Karpas-422 (cell line): ENCODE data around the gene PSMB9. TPM values are rescaled to one million over a fixed set of nuclear protein-coding genes. Genes with fewer than 3 reads are reported as not detected.

ENCODE experiments used
- DNase-seq: peaks from one replicate; pipeline ENCODE4 v3.0.0-alpha.2; 2015
- H2AFZ ChIP-seq: fragments of 200-600 bp; sonication (generic); 2 replicates; pipeline ENCODE4 v1.6.1; 2014; ENCODE audit warnings: antibody characterized with exemption, low read length, mixed read lengths
- H3K27ac ChIP-seq: fragments of 200-600 bp; sonication (generic); 2 replicates; pipeline ENCODE4 v1.5.1; 2014; ENCODE audit warnings: mild to moderate bottlenecking, low read length, moderate library complexity
- H3K27me3 ChIP-seq: fragments of 200-600 bp; sonication (generic); 2 replicates; pipeline ENCODE4 v1.6.1; 2014; ENCODE audit warnings: low read length, mixed read lengths
- H3K36me3 ChIP-seq: fragments of 200-600 bp; sonication (generic); 2 replicates; pipeline ENCODE4 v1.6.1; 2014; ENCODE audit warnings: low read length, mixed read lengths; ENCODE audit not compliant: insufficient read depth
- H3K4me1 ChIP-seq: fragments of 200-600 bp; sonication (generic); 2 replicates; pipeline ENCODE4 v1.6.1; 2014; ENCODE audit warnings: mild to moderate bottlenecking, low read length, mixed read lengths
- H3K4me2 ChIP-seq: fragments of 200-600 bp; sonication (generic); 2 replicates; pipeline ENCODE4 v1.6.1; 2014; ENCODE audit warnings: low read length, low read depth, mild to moderate bottlenecking; ENCODE audit not compliant: poor library complexity, severe bottlenecking
- H3K4me3 ChIP-seq: fragments of 200-600 bp; sonication (generic); 2 replicates; pipeline ENCODE4 v1.5.1; 2014; ENCODE audit warnings: mild to moderate bottlenecking, antibody characterized with exemption, low read length, mixed read lengths
- H3K79me2 ChIP-seq: fragments of 200-600 bp; sonication (generic); 2 replicates; pipeline ENCODE4 v1.6.1; 2014; ENCODE audit warnings: mild to moderate bottlenecking, low read length, mixed read lengths
- H3K9ac ChIP-seq: fragments of 200-600 bp; sonication (generic); 2 replicates; pipeline ENCODE4 v1.6.0; 2014; ENCODE audit warnings: low read length
- H3K9me2 ChIP-seq: fragments of 200-600 bp; sonication (generic), shearing (Covaris generic); replicated peaks from 2 replicates; pipeline ENCODE4 v1.6.0; 2014; ENCODE audit warnings: mild to moderate bottlenecking, low read length, moderate library complexity; ENCODE audit not compliant: insufficient read depth
- H3K9me3 ChIP-seq: fragments of 300-700, 200-600 bp; sonication (generic); 2 replicates; pipeline ENCODE4 v1.6.1; 2014; ENCODE audit warnings: low read length, mixed read lengths
- H4K20me1 ChIP-seq: fragments of 200-600 bp; sonication (generic); 2 replicates; pipeline ENCODE4 v1.6.1; 2014; ENCODE audit warnings: mild to moderate bottlenecking, antibody characterized with exemption, low read length, low read depth; ENCODE audit not compliant: insufficient read depth
- total RNA-seq: library from RNA; depleted of rRNA; stranded (reverse); fragments of >200 nt; shearing (Covaris generic); gene quantifications from 2 replicates; pipeline ENCODE4 v1.2.3, GENCODE V29; 2014; ENCODE audit warnings: low replicate concordance

PSMB9 gene
- total RNA-seq, 1 experiment from 2014 or later: 185 TPM

DNA sequence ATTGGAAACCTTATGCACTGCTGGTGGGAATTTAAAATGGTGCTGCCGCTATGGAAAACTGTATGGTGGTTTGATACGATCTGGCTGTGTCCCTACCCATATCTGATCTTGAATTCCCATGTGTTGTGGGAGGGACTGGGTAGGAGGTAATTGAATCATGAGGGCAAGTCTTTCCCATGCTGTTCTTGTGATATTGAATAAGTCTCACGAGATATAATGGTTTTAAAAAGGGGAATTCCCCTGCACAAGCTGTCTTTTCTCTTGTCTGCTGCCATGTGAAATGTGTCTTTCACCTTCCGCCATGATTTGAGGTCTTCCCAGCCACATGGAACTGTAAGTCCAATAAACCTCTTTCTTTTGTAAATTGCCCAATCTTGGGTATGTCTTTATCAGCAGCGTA lies 20.3 kb upstream of the PSMB9 start:
- no peak overlapping the region for H3K9ac ChIP-seq
- H3K9me2 ChIP-seq: no peaks in the 10 kb centered on the region
- no peak overlapping the region for H3K4me2 ChIP-seq
- H3K27me3 ChIP-seq: no peaks in the 10 kb centered on the region
- H3K9me3 ChIP-seq: no peaks in the 10 kb centered on the region
- no peak for DNase-seq
- no peaks in the 10 kb centered on the region for H4K20me1 ChIP-seq
- no peak overlapping the region for H3K4me3 ChIP-seq
- peaks cover 68% of the 10 kb centered on the region for H3K36me3 ChIP-seq
- H3K79me2 ChIP-seq: peaks cover 54% of the 10 kb centered on the region
- no peak overlapping the region for H2AFZ ChIP-seq
- no peak overlapping the region for H3K27ac ChIP-seq
- peaks cover 45% of the 10 kb centered on the region for H3K4me1 ChIP-seq

DNA sequence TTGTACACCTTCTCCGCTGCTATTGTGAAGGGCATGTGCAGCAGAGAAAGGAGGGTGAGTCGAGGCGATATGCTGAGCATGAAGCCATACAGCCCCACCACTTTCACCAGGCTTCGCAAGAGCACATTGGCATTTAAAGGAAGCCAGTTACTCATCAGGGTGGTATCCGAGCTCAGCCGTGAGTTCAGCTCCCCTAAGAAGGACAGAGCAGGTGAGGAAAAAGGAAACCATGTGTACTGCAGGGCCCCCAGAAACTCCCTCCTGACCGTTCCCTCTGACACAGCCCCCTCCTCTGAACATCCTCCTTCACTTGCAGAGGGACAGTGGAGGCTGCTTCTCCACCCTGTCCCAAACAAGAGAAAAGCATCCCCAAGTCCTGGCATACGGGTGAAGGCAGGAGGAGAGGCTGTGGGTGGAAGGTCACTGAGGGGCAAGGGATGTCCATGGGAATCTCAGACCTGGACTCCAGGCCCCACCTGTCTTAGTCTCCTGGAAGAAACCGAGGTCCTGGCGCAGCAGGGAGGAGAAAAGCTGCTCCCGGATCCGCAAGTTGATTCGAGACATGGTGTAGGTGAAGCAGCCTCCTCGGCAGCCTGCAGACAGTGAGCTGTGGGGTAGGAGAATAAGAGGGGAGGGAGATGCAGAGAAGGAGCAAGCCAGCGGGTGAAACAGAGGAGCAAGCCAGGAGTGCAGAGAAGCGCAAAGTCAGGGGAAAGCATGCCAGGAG lies 18.7 kb upstream of the PSMB9 start:
- H3K79me2 ChIP-seq: peaks cover 54% of the 10 kb centered on the region

GRCh38 chr6:32836873-32837272 lies 17.1 kb upstream of the PSMB9 start:
- Histone ChIP-seq H3K27ac (peak overlapping the region; percentile 85), H3K9me2 (no peaks in the 10 kb centered on the region), H3K36me3 (peaks cover 54% of the 10 kb centered on the region), H3K27me3 (no peaks in the 10 kb centered on the region), H3K4me1 (peaks cover 62% of the 10 kb centered on the region), H3K9ac (peak overlapping the region; percentile 98), H2AFZ (no peak overlapping the region), H3K9me3 (no peaks in the 10 kb centered on the region), H3K4me2 (peak overlapping the region; percentile 98), H3K79me2 (peaks cover 52% of the 10 kb centered on the region), H3K4me3 (peak overlapping the region; percentile 90), H4K20me1 (no peaks in the 10 kb centered on the region)
- no peak for DNase-seq

More for the DNA sequence above, 18.7 kb upstream of the PSMB9 start:
- no peaks in the 10 kb centered on the region for H3K9me2 ChIP-seq
- peaks cover 46% of the 10 kb centered on the region for H3K4me1 ChIP-seq
- no peak overlapping the region; the same call in 1 of the 2 replicates for H3K9ac ChIP-seq
- H3K4me2 ChIP-seq: peak overlapping the region; percentile 98
- no peaks in the 10 kb centered on the region for H3K27me3 ChIP-seq
- H2AFZ ChIP-seq: no peak overlapping the region
- peaks cover 59% of the 10 kb centered on the region for H3K36me3 ChIP-seq
- H3K9me3 ChIP-seq: no peaks in the 10 kb centered on the region
- no peak overlapping the region for H3K27ac ChIP-seq
- DNase-seq: no peak
- no peak overlapping the region for H3K4me3 ChIP-seq
- no peaks in the 10 kb centered on the region for H4K20me1 ChIP-seq

GRCh38 chr6:32837651-32838113 lies 16.3 kb upstream of the PSMB9 start:
- Histone ChIP-seq H2AFZ (no peak overlapping the region), H4K20me1 (no peaks in the 10 kb centered on the region), H3K4me1 (peaks cover 70% of the 10 kb centered on the region), H3K79me2 (peaks cover 60% of the 10 kb centered on the region), H3K9me2 (no peaks in the 10 kb centered on the region), H3K9ac (peak overlapping the region; percentile 98), H3K27me3 (no peaks in the 10 kb centered on the region), H3K9me3 (no peaks in the 10 kb centered on the region), H3K4me2 (peak overlapping the region; percentile 98), H3K36me3 (peaks cover 55% of the 10 kb centered on the region), H3K4me3 (peak overlapping the region; percentile 90), H3K27ac (peak overlapping the region; percentile 85)
- DNase-seq: no peak

DNA sequence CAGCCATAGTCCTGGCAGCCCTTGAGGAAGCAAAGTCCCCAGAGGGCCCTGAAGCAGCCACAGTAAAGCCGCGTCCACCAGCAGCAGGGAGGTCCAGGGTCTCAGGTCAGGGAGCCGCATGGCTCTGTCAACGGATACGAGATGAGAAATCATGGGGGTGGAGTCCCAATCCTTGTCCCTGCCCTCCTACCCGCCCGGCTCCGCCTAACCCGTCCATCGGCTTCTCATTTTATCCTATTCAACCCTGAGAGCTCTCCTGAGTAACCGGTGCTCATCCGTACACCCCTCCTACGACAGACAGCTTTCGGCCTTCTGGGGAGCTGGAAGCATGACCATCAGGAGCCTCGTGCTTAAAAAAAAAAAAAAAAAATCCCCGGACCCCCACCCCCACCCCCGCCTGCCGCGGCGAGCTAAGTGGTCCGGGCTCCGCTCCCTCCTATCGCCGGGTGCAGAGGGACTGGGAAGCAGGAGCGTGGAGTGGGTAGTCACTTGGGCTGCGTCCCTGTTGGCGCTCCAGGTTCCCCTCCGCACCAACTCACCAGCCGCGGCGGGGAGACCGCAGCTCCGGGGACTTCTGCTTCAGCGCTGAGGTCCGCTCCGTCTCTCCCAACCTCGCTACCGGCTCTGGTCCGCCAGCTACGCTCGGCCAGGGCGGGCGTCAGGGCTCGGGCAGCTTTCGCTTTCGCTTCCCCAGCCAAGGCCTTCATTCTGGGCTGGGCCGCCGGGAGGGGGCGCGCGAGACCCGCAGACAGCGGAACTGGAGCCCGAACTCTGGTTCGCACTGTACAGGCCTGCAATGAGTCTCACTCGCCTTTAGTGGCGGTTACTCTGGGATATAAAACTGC lies 15.7 kb upstream of the PSMB9 start, which contains the start of gene TAP2:
Gene TAP2 (minus strand): TSS at position 626 of the 845 bp plus-strand sequence. CDS start 506 bp downstream, at position 120.
- Histone ChIP-seq H3K36me3 (peaks cover 51% of the 10 kb centered on the region), H3K27me3 (no peaks in the 10 kb centered on the region), H3K9me2 (no peaks in the 10 kb centered on the region), H3K27ac (peak within 1 kb of the TSS; percentile 85), H3K9me3 (no peaks in the 10 kb centered on the region), H2AFZ (no peak within 1 kb of the TSS), H3K9ac (peak within 1 kb of the TSS; percentile 98), H3K79me2 (peaks cover 66% of the 10 kb centered on the region), H3K4me2 (peak within 1 kb of the TSS; percentile 98), H3K4me3 (peak within 1 kb of the TSS; percentile 90), H3K4me1 (peaks cover 76% of the 10 kb centered on the region), H4K20me1 (no peaks in the 10 kb centered on the region)
- peak; percentile 97 for DNase-seq

- no peak overlapping the region for H3K9ac ChIP-seq
- H3K4me3 ChIP-seq: no peak overlapping the region
- H2AFZ ChIP-seq: no peak overlapping the region
- no peaks in the 10 kb centered on the region for H4K20me1 ChIP-seq
- H3K4me1 ChIP-seq: peaks cover 69% of the 10 kb centered on the region
- DNase-seq: no peak
- H3K4me2 ChIP-seq: no peak overlapping the region
- peaks cover 42% of the 10 kb centered on the region for H3K36me3 ChIP-seq
- H3K27ac ChIP-seq: peak overlapping the region; percentile 72; the same call in 1 of the 2 replicates
- H3K79me2 ChIP-seq: peaks cover 66% of the 10 kb centered on the region
- H3K9me2 ChIP-seq: no peaks in the 10 kb centered on the region
- H3K9me3 ChIP-seq: no peaks in the 10 kb centered on the region
- no peaks in the 10 kb centered on the region for H3K27me3 ChIP-seq
Measured at GRCh38 chr6:32839356-32839755, 14.6 kb upstream of the PSMB9 start.

GRCh38 chr6:32840604-32841246 lies 13.3 kb upstream of the PSMB9 start:
- DNase-seq: no peak
- Histone ChIP-seq H3K4me3 (no peak overlapping the region), H2AFZ (no peak overlapping the region), H3K9ac (peak overlapping the region; percentile 26; the same call in 1 of the 2 replicates), H4K20me1 (no peaks in the 10 kb centered on the region), H3K4me1 (peaks cover 66% of the 10 kb centered on the region), H3K36me3 (peaks cover 29% of the 10 kb centered on the region), H3K9me3 (no peaks in the 10 kb centered on the region), H3K27ac (peak overlapping the region; percentile 72), H3K27me3 (no peaks in the 10 kb centered on the region), H3K9me2 (no peaks in the 10 kb centered on the region), H3K4me2 (peak overlapping the region; percentile 12), H3K79me2 (peaks cover 55% of the 10 kb centered on the region)
